HFFc6 (cell line): ENCODE data around the gene IRX4. TPM values are rescaled to one million over a fixed set of nuclear protein-coding genes. Genes with fewer than 3 reads are reported as not detected.

Experiments
- DNase-seq: peaks from one replicate; pipeline ENCODE4 v3.0.0-alpha.2; 2018
- H3K27ac Mint-ChIP-seq: 2 replicates; pipeline ENCODE4 v1.8.0; 2020; ENCODE audit warnings: mild to moderate bottlenecking, mixed read lengths
- H3K27me3 Mint-ChIP-seq: 2 replicates; pipeline ENCODE4 v1.8.0; 2021; ENCODE audit warnings: mild to moderate bottlenecking, moderate library complexity, mixed read lengths; ENCODE audit not compliant: insufficient read depth
- H3K36me3 Mint-ChIP-seq: 2 replicates; pipeline ENCODE4 v1.8.0; 2021; ENCODE audit warnings: low read depth, mixed read lengths
- H3K4me1 Mint-ChIP-seq: 2 replicates; pipeline ENCODE4 v1.8.0; 2020; ENCODE audit warnings: low read depth, mixed read lengths
- H3K4me3 Mint-ChIP-seq: 2 replicates; pipeline ENCODE4 v1.8.0; 2020; ENCODE audit warnings: mild to moderate bottlenecking, moderate library complexity, mixed read lengths
- H3K9me3 Mint-ChIP-seq: 2 replicates; pipeline ENCODE4 v1.8.0; 2020; ENCODE audit warnings: mild to moderate bottlenecking, mixed read lengths
- CTCF ChIP-seq: fragments of 200-600 bp; sonication (generic); IDR thresholded peaks from 2 replicates; pipeline ENCODE4 v1.5.0; 2021; ENCODE audit warnings: antibody characterized with exemption, mild to moderate bottlenecking
- total RNA-seq, 6 experiments: library from RNA; stranded (reverse); fragmentation: NEBNext Ultra II Directional; extraction: Animal tissue kit (Norgen Biotek cat#: 25700); gene quantifications; 2 replicates in 1 of 6; 3 replicates in 5 of 6; pipeline ENCODE4 v1.2.3, GENCODE V29; 2021

Gene IRX4
- total RNA-seq, 6 experiments from 2014 or later = not detected

- H3K4me3 Mint-ChIP-seq = no peak overlapping the region
- no peak for TF ChIP-seq CTCF
- no peak overlapping the region for H3K27ac Mint-ChIP-seq
- peaks cover 17% of the 10 kb centered on the region for H3K36me3 Mint-ChIP-seq
- H3K9me3 Mint-ChIP-seq = no peaks in the 10 kb centered on the region
- peaks cover 9% of the 10 kb centered on the region; the same call in 1 of the 2 replicates for H3K4me1 Mint-ChIP-seq
- DNase-seq = no peak
- H3K27me3 Mint-ChIP-seq = peaks cover 25% of the 10 kb centered on the region
These were observed 52.0 kb downstream of the IRX4 start for GRCh38 chr5:1830571-1831228.

DNA sequence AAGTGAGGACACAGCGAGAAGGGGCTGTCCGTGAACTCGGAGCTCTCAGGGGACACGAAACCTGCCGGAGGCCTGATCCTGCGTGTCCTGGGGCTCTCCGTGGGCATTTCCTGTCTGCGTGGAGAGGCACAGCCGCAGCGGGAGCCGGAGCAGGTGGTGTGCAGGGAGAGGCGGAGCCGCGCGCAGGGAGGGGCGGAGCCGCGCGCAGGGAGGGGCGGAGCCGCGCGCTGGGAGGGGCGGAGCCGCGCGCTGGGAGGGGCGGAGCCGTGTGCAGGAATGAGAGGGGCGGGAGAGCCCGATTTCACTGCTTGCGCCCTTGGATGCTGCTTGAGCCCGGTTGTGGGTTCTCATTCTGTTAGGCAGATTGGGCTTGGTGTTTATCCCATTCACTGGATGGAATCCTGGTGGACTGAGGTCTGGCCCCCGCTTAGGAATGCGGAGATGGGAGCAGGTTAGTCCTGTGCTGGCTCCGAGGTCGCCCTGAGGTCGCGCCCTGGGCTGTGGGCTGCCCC lies 54.8 kb downstream of the IRX4 start:
- Mint-ChIP-seq H3K4me3 (no peak overlapping the region), H3K36me3 (peaks cover 17% of the 10 kb centered on the region)

More for the DNA sequence above, 54.8 kb downstream of the IRX4 start:
- Mint-ChIP-seq H3K9me3 (no peaks in the 10 kb centered on the region), H3K27ac (no peak overlapping the region), H3K4me1 (peaks cover 9% of the 10 kb centered on the region; the same call in 1 of the 2 replicates), H3K27me3 (peaks cover 8% of the 10 kb centered on the region)
- TF ChIP-seq CTCF = no peak
- no peak for DNase-seq

Other genes with a start within 250 kb of the IRX4 start
- gene MRPL36, start 83.1 kb downstream of the IRX4 start, total RNA-seq = 10 to 100 TPM; 67.8 to 87.1 (median 74.9) TPM
- 10 to 100 TPM; 33.7 to 55.7 (median 46.2) TPM for gene NDUFS6, start 81.5 kb downstream of the IRX4 start, total RNA-seq